ENCODE results near the gene AQP6. TPM values are rescaled to one million over a fixed set of nuclear protein-coding genes. Genes with fewer than 3 reads are reported as not detected.

The AQP6 gene
- total RNA-seq, 1 donor from 2014 or later = not detected

GRCh38 chr12:49946497-49946896 lies 26.2 kb upstream of the AQP6 start:
- no peak overlapping the region for H3K27ac ChIP-seq (replicated peaks)
- no peaks in the 10 kb centered on the region for H3K36me3 ChIP-seq
- intact Hi-C loops (cut with micrococcal nuclease) = loop anchor here (10.0 kb wide), 1 partner anchor 82 kb away; no protein-coding TSS in a partner anchor
- no peaks in the 10 kb centered on the region for H3K9me3 ChIP-seq (replicated peaks)
- no peak for DNase-seq
- no peak overlapping the region for H3K4me3 ChIP-seq
- peaks cover 13% of the 10 kb centered on the region for H3K27me3 ChIP-seq (ENCODE audit: low read depth)
- TF ChIP-seq CTCF (IDR thresholded peaks at IDR 0.05; ENCODE audit: borderline replicate concordance) = no peak
- H3K4me1 ChIP-seq = peaks cover 12% of the 10 kb centered on the region

- TF ChIP-seq CTCF (IDR thresholded peaks at IDR 0.05; ENCODE audit: borderline replicate concordance) = no peak
- intact Hi-C loops (cut with micrococcal nuclease) = loop anchor here (10.0 kb wide), 1 partner anchor 83 kb away; no protein-coding TSS in a partner anchor
- Histone ChIP-seq H3K27ac (replicated peaks) (no peak overlapping the region), H3K4me1 (peaks cover 12% of the 10 kb centered on the region), H3K27me3 (ENCODE audit: low read depth) (peaks cover 16% of the 10 kb centered on the region), H3K4me3 (no peak overlapping the region), H3K9me3 (replicated peaks) (no peaks in the 10 kb centered on the region), H3K36me3 (no peaks in the 10 kb centered on the region)
- no peak for DNase-seq
Measured at GRCh38 chr12:49947593-49948226, 25.0 kb upstream of the AQP6 start.

GRCh38 chr12:49948866-49949845 lies 23.6 kb upstream of the AQP6 start:
- peaks cover 25% of the 10 kb centered on the region for H3K27me3 ChIP-seq (ENCODE audit: low read depth)
- TF ChIP-seq CTCF (IDR thresholded peaks at IDR 0.05; ENCODE audit: borderline replicate concordance) = no peak
- no peaks in the 10 kb centered on the region for H3K9me3 ChIP-seq (replicated peaks)
- H3K27ac ChIP-seq (replicated peaks) = no peak overlapping the region
- DNase-seq = no peak
- intact Hi-C loops (cut with micrococcal nuclease) = loop anchor here (10.0 kb wide), 1 partner anchor 84 kb away; no protein-coding TSS in a partner anchor
- no peak overlapping the region for H3K4me3 ChIP-seq
- peaks cover 12% of the 10 kb centered on the region for H3K4me1 ChIP-seq
- no peaks in the 10 kb centered on the region for H3K36me3 ChIP-seq

GRCh38 chr12:49949866-49950265 lies 22.9 kb upstream of the AQP6 start:
- no peaks in the 10 kb centered on the region for H3K9me3 ChIP-seq (replicated peaks)
- no peak overlapping the region for H3K4me3 ChIP-seq
- intact Hi-C loops (cut with micrococcal nuclease) = loop anchor here (10.0 kb wide), 1 partner anchor 85 kb away; no protein-coding TSS in a partner anchor
- H3K36me3 ChIP-seq = no peaks in the 10 kb centered on the region
- peaks cover 32% of the 10 kb centered on the region for H3K27me3 ChIP-seq (ENCODE audit: low read depth)
- DNase-seq = no peak
- H3K4me1 ChIP-seq = peaks cover 11% of the 10 kb centered on the region
- no peak for TF ChIP-seq CTCF (IDR thresholded peaks at IDR 0.05; ENCODE audit: borderline replicate concordance)
- no peak overlapping the region for H3K27ac ChIP-seq (replicated peaks)
